H1 (cell line): ENCODE results near the gene SENP6. TPM values are rescaled to one million over a fixed set of nuclear protein-coding genes. Genes with fewer than 3 reads are reported as not detected.

Experiments used
- BRCA1 ChIP-seq: IDR thresholded peaks from 2 replicates; pipeline ENCODE4 v1.6.1; 2012; ENCODE audit warnings: low read depth, low read length, improper control_type of control experiment
- CHD2 ChIP-seq: IDR thresholded peaks from 2 replicates; pipeline ENCODE4 v1.6.1; 2012; ENCODE audit warnings: low read length, improper control_type of control experiment
- E2F6 ChIP-seq: IDR thresholded peaks from 2 replicates; pipeline ENCODE4 v1.6.1; 2012; ENCODE audit warnings: inconsistent platforms
- JUND ChIP-seq: IDR thresholded peaks from 2 replicates; pipeline ENCODE4 v1.6.1; 2011; ENCODE audit warnings: mild to moderate bottlenecking, improper control_type of control experiment, low read length
- polyA plus RNA-seq, 7 experiments: library from polyadenylated mRNA; depleted of rRNA in 3 of 7; stranded (reverse) in 5 of 7; unstranded in 2 of 7; fragments of >200 nt in 5 of 7; fragments of 200-250 nt in 2 of 7; gene quantifications; 1 replicate in 5 of 7; 2 replicates in 1 of 7; 4 replicates in 1 of 7; pipeline versions ENCODE4 v1.2.1 to v1.2.3, GENCODE V29; 2011 to 2013; ENCODE audit warnings: missing spikeins in 2 of 7, mixed read lengths in 2 of 7
- total RNA-seq: library from RNA; stranded (reverse); fragmentation: NEBNext Ultra II Directional; extraction: Animal tissue kit (Norgen Biotek cat#: 25700); gene quantifications from 2 replicates; pipeline ENCODE4 v1.2.1, GENCODE V29; 2021

SENP6 gene
- total and polyA plus RNA-seq, 2 of the 8 experiments (the other 6 are each of a cell fraction or from before 2014, with no cell fraction given), result 13.8 to 103 TPM

GRCh38 chr6:75758061-75758460 lies 156.4 kb downstream of the SENP6 start (continued):
- TF ChIP-seq E2F6 (no peak), JUND (no peak), CHD2 (no peak), BRCA1 (no peak)
